ENCODE measurements around the gene GRM8. TPM values are rescaled to one million over a fixed set of nuclear protein-coding genes. Genes with fewer than 3 reads are reported as not detected.

GRM8 gene
- total RNA-seq, 1 experiment from 2014 or later, result 1.8 TPM

GRCh38 chr7:127021019-127021738 is 231.6 kb downstream of the GRM8 start:
- H3K27me3 ChIP-seq (ENCODE audit: insufficient read depth, low read length), result no peaks in the 10 kb centered on the region
- H2BK20ac ChIP-seq (ENCODE audit: low read depth, low read length, poor library complexity, severe bottlenecking), result no peak overlapping the region
- TF ChIP-seq CTCF (conservative IDR thresholded peaks at IDR 0.05), result no peak
- no peak overlapping the region for H3K56ac ChIP-seq (ENCODE audit: insufficient read length, low read depth, low read length)
- H2BK120ac ChIP-seq (ENCODE audit: low read depth, low read length, poor library complexity, severe bottlenecking), result no peak overlapping the region
- H4K8ac ChIP-seq (replicated peaks; ENCODE audit: insufficient read length, low read depth, low read length), result no peak overlapping the region
- H3K27ac ChIP-seq (ENCODE audit: insufficient read length, low read depth, low read length), result no peak overlapping the region
- no peak for DNase-seq
- no peak overlapping the region for H2AK5ac ChIP-seq (ENCODE audit: insufficient read length, low read length)
- H3K9ac ChIP-seq (ENCODE audit: extremely low read depth, insufficient read length, low read length), result no peak overlapping the region
- no peaks in the 10 kb centered on the region for H3K4me1 Mint-ChIP-seq
- H3K4me1 ChIP-seq (ENCODE audit: insufficient read depth, low read length), result no peaks in the 10 kb centered on the region
- H4K20me1 ChIP-seq (ENCODE audit: control insufficient read depth, insufficient read depth, insufficient read length), result no peaks in the 10 kb centered on the region
- H2AFZ ChIP-seq (ENCODE audit: low read length), result no peak overlapping the region
- no peaks in the 10 kb centered on the region for H3K36me3 Mint-ChIP-seq (ENCODE audit: insufficient read depth in 1 of 3, low read depth in 3 of 3)
- H2BK5ac ChIP-seq (ENCODE audit: insufficient read length, low read length), result no peak overlapping the region
- H3K23me2 ChIP-seq (ENCODE audit: insufficient read length, low read depth, low read length, poor library complexity, severe bottlenecking), result no peaks in the 10 kb centered on the region
- no peak overlapping the region for H3K4me3 Mint-ChIP-seq
- H3K79me2 ChIP-seq (ENCODE audit: insufficient read depth, low read length), result no peaks in the 10 kb centered on the region
- no peaks in the 10 kb centered on the region for H3K79me1 ChIP-seq (ENCODE audit: insufficient read depth, low read depth, low read length, poor library complexity, severe bottlenecking)
- no peak overlapping the region for H3T11ph ChIP-seq (ENCODE audit: low read length)
- no peak overlapping the region for H4K5ac ChIP-seq (ENCODE audit: insufficient read length, low read depth, low read length)
- H3K4me2 ChIP-seq (ENCODE audit: insufficient read depth, insufficient read length, low read length), result no peak overlapping the region
- H3K18ac ChIP-seq (ENCODE audit: insufficient read length, low read depth, low read length), result no peak overlapping the region
- H3K9me3 ChIP-seq (ENCODE audit: control insufficient read depth, low read depth, low read length), result no peaks in the 10 kb centered on the region
- H4K91ac ChIP-seq (ENCODE audit: insufficient read length, low read depth, low read length), result no peak overlapping the region
- no peak overlapping the region for H2BK12ac ChIP-seq (ENCODE audit: insufficient read length, low read depth, low read length)
- no peak overlapping the region for H2BK15ac ChIP-seq (ENCODE audit: low read depth, low read length)
- H3K27me3 Mint-ChIP-seq (ENCODE audit: low read depth), result peaks cover 2% of the 10 kb centered on the region; the same call in 1 of the 2 replicates
- H3K9me3 Mint-ChIP-seq, result no peaks in the 10 kb centered on the region; a peak in 1 of 5 replicates
- H3K14ac ChIP-seq (ENCODE audit: insufficient read depth, low read length), result no peak overlapping the region
- no peak overlapping the region for H3K23ac ChIP-seq (ENCODE audit: insufficient read length, low read depth, low read length)
- H3K27ac Mint-ChIP-seq, result no peak overlapping the region
- no peak overlapping the region for H3K4ac ChIP-seq (ENCODE audit: low read depth, low read length)

All from H9 (cell line).